Ishikawa (cell line): ENCODE results near the gene STPG2.
A peak's percentile ranks its signal among the peaks of the same experiment; 100 is the strongest.

ENCODE experiments used
- CREB1 ChIP-seq: IDR thresholded peaks from 2 replicates; pipeline ENCODE4 v1.6.1; 2012; ENCODE audit warnings: low read depth
- EP300 ChIP-seq: IDR thresholded peaks from 2 replicates; pipeline ENCODE4 v1.6.1; 2012; ENCODE audit warnings: borderline replicate concordance
- MAX ChIP-seq: IDR thresholded peaks from 2 replicates; pipeline ENCODE4 v1.6.1; 2012
- RAD21 ChIP-seq: IDR thresholded peaks from 2 replicates; pipeline ENCODE4 v1.6.1; 2012; ENCODE audit warnings: low read depth
- REST ChIP-seq: IDR thresholded peaks from 2 replicates; pipeline ENCODE4 v1.6.1; 2012; ENCODE audit warnings: low read depth, mild to moderate bottlenecking
- TAF1 ChIP-seq: IDR thresholded peaks from 2 replicates; pipeline ENCODE4 v1.6.1; 2012; ENCODE audit warnings: low read depth, mild to moderate bottlenecking
- TCF12 ChIP-seq: IDR thresholded peaks from 2 replicates; pipeline ENCODE4 v1.6.1; 2012; ENCODE audit warnings: low read depth
- TEAD4 ChIP-seq: IDR thresholded peaks from 2 replicates; pipeline ENCODE4 v1.6.1; 2012
- USF1 ChIP-seq: IDR thresholded peaks from 2 replicates; pipeline ENCODE4 v1.6.1; 2012
- YY1 ChIP-seq: IDR thresholded peaks from 2 replicates; pipeline ENCODE4 v1.6.1; 2012; ENCODE audit warnings: low read depth
- ZBTB7A ChIP-seq: IDR thresholded peaks from 2 replicates; pipeline ENCODE4 v1.6.1; 2012; ENCODE audit warnings: low read depth

GRCh38 chr4:98092833-98093439 is 50.3 kb downstream of the STPG2 start:
- TF ChIP-seq REST (no peak), TAF1 (no peak), TEAD4 (no peak), MAX (no peak), ZBTB7A (no peak), RAD21 (peak; percentile 50), TCF12 (no peak), YY1 (no peak), CREB1 (no peak), EP300 (no peak), USF1 (no peak)
